IPS DF 4.7 (cell line): Measurements from ENCODE around the gene PHYHIPL.

Experiments
- DNase-seq: peaks from one replicate; pipeline ENCODE4 v3.0.0-alpha.2; 2013; ENCODE audit warnings: low spot score; ENCODE audit errors: extremely low read depth

Gene PHYHIPL

GRCh38 chr10:59289853-59290252, 113.4 kb downstream of the PHYHIPL start:
- DNase-seq = no peak

GRCh38 chr10:59290448-59290847, 114.0 kb downstream of the PHYHIPL start:
- no peak for DNase-seq
